HPDE6-E6E7 (cell line): ENCODE data around the gene SLC6A1.

ENCODE experiments used
- DNase-seq: peaks from one replicate; pipeline ENCODE4 v3.0.0; 2011; ENCODE audit warnings: missing footprints; ENCODE audit errors: extremely low spot score

SLC6A1 gene

GRCh38 chr3:10992017-10992942 is at the start of gene SLC6A1:
TSS of gene SLC6A1 (plus strand) at chr3:10992748. CDS start at chr3:11017212, 24,464 bp downstream.
- no peak for DNase-seq

DNA sequence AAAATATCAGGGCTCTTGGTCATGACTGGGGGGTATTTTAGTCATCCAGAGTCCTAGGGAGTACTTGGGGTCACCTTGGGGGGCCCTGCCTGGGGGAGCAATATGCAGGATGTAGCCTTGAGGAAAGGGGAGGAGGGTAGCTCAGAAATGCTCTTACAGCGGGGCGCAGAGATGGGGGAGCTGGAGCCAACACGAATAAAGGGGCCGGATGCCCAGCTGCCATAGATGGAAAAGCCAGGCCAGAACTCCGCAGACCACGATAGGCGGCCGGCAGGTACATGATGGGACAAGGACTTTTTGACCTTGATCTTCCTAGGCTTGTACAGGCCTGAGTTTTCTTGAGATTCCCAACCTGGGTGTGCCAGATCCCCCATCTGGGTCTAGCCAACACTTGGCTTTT is 47.7 kb upstream of the SLC6A1 start:
- no peak for DNase-seq

- DNase-seq, result no peak
Measured at GRCh38 chr3:10945683-10946287, 46.8 kb upstream of the SLC6A1 start.

DNA sequence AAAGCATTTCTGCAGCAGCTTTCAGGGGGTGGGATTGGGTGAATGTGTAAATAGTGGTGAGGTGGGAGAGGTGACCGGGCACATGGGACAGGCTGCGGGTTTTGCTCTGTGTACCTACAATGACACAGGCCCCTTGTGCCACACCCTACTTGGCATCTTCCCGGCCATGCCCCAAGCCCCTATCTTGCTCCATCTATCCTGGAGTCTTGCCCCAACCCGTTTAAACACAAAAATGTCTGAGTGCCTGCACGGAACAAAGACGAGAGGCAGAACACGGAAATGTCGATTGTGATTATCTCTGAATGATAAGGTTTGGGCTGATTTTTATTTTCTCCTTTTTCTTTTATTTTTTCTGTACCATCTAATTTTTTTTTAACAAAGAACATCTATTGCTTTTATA is 46.0 kb upstream of the SLC6A1 start:
- DNase-seq, result no peak

- DNase-seq, result no peak
Measured at GRCh38 chr3:10948326-10948725, 44.2 kb upstream of the SLC6A1 start.

DNA sequence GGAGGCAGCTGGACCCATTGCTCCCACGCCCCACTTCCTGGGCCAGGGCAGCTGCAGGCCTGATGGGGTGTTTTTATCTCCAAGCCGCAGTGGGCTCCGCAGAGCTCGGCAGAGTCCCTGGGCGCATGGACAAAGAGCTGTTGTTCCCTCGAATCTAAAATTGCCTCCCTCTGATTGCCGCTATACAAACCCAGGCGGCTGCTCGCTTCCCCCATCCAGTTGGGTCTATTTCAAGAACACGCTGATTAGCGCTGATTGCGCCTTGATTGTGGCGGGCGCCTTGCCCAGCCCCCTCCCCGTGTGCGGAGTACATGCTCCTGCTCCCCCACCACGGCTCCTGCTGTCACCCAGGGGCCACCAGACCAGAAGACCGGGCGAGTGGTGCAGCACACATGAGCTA is 43.4 kb upstream of the SLC6A1 start:
- no peak for DNase-seq

DNA sequence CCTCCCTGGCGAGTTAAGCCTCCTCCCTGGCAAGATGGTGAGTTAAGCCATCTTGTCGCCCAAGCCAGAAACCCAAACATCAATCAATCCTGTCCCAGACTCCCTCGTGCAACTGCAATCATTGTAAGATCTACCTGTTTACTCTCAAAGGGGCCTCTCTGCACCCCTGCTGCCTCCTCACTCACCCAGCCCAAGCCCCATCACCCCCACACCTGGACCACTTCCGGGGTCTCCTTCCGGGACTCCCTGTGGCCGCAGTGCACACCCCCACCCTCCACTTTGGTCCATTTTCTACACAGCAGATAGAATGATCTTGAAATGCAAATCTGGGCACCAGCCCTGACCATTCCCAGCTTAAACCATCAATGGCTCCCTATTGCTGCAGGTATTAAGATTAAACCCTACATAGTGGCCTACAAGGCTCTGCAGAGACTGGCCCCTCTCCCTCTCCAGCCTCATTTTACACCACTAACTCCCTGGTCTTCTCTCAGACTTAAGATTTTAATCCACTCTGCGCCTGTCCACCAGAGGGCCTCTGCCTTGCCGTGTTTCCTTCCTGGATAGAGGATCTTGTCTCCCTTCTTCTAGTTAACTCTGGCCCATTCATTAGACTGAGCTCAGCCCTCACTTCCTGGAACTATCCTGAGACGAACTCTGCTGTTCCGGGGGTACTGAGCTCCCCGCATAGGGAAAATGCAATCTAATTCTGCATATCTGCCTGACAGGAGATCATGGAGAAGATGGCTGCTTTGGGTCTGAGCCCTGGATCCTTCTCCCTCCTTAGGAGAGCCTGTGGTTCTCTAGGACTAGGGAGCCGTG is 41.9 kb upstream of the SLC6A1 start:
- DNase-seq, result no peak

DNA sequence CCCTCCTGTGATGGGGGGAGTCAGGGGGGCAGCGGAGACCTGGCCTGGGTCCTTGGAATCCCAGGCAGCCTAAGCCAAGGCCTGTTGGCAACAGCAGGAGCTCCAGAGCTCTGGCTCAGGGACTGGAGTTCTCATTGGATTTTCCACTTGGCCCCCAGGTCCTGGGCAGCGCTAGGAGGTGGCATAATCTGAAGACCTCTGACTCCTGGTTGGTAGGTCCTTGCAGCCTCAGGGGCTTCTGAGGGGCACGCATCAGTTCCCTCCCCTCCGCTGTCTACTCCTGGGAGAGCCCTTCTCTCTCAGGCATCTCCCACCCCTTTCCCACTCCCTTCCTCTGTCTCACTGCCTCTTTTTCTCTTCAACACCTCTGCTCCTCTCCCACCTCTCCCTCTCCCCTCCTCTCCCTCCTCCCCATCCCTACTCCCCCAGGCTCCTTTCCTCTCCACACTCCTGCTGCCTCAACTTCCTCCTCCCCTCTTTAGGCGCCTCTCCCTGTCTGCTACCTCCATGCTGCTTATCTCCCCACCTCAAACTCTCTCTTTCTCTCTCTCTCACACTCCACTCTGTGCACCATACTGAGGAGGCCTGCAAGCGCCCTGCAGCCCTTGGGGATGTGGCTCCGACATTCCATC is 41.1 kb upstream of the SLC6A1 start:
- DNase-seq, result no peak

GRCh38 chr3:10952525-10952924 is 40.0 kb upstream of the SLC6A1 start:
- no peak for DNase-seq

- DNase-seq, result no peak
Measured at GRCh38 chr3:10954740-10955139, 37.8 kb upstream of the SLC6A1 start.

DNA sequence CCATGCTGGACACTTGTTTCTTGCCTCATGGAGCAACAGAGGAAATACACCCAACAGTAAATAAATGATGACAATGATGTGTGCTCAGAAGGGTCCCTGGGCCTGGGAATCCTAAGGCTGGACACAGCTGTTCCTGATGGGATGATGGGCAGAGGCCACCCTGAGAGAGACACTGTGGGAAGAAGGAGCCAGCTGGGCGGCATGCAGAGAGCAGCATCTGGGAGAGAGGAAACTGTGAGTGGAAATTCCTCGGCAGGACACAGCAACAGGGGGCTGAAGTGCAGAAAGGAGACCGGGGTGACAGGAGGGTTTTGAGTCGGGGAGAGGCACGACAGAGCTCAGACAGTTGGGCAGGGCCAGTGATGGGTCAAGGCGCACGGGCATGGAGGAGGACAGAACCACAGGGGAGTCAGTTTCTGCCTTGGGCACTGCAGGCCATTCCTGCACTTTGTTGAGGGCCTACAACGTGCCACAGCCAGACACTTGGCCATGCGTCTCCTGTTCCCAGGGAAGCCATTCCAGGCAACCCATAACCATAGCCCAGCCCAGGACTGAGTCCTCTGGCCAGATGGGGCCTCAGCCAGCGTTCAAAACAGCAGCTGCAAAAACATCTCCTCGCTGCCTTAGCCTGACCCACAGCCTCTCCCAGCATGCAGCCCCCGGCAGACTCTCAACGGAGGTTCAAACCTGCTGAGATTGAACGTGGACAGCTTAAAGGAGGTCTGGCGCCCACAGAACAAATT is 36.7 kb upstream of the SLC6A1 start:
- no peak for DNase-seq

GRCh38 chr3:10956531-10956930 is 36.0 kb upstream of the SLC6A1 start:
- no peak for DNase-seq

GRCh38 chr3:10956986-10957385 is 35.6 kb upstream of the SLC6A1 start:
- DNase-seq, result no peak

- DNase-seq, result no peak
Measured at GRCh38 chr3:10957976-10958749, 34.4 kb upstream of the SLC6A1 start.

DNA sequence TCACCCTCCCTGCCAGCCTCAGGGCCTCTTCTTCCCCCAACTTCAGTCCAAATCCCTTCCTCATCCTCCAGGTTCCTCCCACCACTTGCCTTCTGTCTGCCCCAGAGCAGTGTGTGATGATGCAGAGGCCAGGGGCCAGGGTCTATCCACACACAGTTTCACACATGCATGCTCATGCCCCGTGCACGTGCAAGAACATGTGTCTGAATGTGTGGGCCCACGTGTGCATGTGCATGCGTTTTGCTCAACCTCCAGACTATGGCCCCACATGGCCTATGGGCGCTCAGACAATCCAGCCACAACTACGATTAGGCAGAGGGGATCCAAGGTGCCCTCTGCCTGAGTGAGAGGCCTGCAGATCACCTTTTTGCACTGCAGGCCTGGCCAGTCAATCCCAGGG is 32.3 kb upstream of the SLC6A1 start:
- no peak for DNase-seq

DNA sequence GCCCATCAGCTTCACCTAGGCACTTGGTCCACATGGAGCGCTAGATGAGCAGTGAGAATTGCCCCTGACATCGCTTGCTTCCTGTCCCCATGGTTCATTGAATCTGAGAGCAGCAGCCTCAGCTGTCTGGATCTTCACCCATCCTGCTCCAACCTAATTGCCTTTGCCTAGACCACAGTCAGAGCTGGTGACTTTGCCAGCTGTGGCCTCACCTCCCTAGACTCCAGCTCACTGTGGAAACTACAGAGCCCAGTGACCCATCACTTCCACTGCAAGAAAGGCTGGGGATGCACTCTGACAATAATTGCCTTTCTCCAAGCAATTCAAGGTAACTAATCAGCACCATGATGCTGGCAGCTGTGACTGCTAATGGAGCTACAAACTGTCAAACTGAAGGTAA is 30.6 kb upstream of the SLC6A1 start:
- no peak for DNase-seq

DNA sequence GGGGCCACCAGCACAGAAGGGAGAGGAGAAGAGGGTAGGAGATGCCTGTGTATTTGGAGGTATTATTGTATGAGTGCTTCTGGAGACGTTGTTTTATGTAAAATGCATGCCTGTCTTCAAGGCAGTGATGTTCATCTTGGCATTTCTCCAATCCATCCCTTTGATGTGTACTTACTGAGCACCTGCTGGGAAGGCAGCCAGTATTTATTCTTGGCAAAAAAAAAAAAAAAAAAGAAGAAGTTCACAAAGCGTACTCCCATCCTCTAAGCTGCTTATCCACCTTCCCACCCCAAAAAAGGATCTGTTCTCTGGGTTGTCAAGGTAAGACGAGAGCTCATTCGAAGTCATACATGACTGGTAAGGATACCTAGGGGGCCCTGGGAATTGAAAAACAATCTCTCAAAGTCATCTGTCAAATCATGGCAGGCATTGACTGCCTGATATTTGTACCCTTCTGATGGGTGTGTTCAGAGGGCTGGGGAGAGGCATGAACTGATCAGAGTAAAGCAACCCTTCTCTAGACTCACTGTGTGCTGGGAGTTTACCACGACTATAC is 30.0 kb upstream of the SLC6A1 start:
- no peak for DNase-seq

- no peak for DNase-seq
Measured at GRCh38 chr3:10964537-10965167, 27.9 kb upstream of the SLC6A1 start.

DNA sequence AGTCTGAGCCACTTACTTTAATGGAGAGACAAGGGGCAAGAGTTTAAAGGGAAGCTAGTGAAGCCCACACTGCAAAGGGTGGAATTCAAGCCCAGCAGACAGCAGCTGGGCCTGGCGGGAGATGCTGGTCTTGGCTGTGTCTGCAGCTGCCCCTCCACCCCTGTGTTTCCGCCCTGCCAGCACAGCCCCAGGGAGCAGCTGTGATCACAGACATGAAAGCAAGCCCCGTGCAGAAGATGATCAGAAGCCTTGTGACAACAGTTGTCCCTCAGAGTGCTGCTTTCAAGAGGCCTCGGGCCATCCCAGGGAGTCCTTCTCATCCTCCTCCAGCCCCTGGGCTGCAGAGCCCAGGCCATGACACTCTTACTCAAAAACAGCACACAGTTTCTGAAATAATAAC is 24.1 kb upstream of the SLC6A1 start:
- no peak for DNase-seq
